H9 (cell line): ENCODE measurements around the gene DYNC2LI1. TPM values are rescaled to one million over a fixed set of nuclear protein-coding genes. Genes with fewer than 3 reads are reported as not detected.

Experiments used
- DNase-seq: peaks from one replicate; pipeline ENCODE4 v3.0.0-alpha.2; 2017
- H2AFZ ChIP-seq: one replicate; pipeline ENCODE4 v1.6.1; 2013; ENCODE audit warnings: mild to moderate bottlenecking, low read length, control low read depth, moderate library complexity
- H2AK5ac ChIP-seq: 2 replicates; pipeline ENCODE4 v1.6.1; 2013; ENCODE audit warnings: low read length, control low read depth, mixed read lengths; ENCODE audit not compliant: insufficient read length
- H2BK120ac ChIP-seq: one replicate; pipeline ENCODE4 v1.6.1; 2013; ENCODE audit warnings: low read depth, mild to moderate bottlenecking, low read length, control low read depth, inconsistent platforms; ENCODE audit not compliant: poor library complexity, severe bottlenecking
- H2BK12ac ChIP-seq: 2 replicates; pipeline ENCODE4 v1.6.1; 2013; ENCODE audit warnings: low read length, control low read depth, mixed read lengths, low read depth; ENCODE audit not compliant: insufficient read length
- H2BK15ac ChIP-seq: 2 replicates; pipeline ENCODE4 v1.6.1; 2013; ENCODE audit warnings: low read depth, low read length, control low read depth
- H2BK20ac ChIP-seq: one replicate; pipeline ENCODE4 v1.6.1; 2013; ENCODE audit warnings: low read depth, mild to moderate bottlenecking, low read length, control low read depth, inconsistent platforms; ENCODE audit not compliant: poor library complexity, severe bottlenecking
- H2BK5ac ChIP-seq: 2 replicates; pipeline ENCODE4 v1.6.1; 2013; ENCODE audit warnings: low read length, control low read depth, mixed read lengths; ENCODE audit not compliant: insufficient read length
- H3K14ac ChIP-seq: 2 replicates; pipeline ENCODE4 v1.6.1; 2013; ENCODE audit warnings: low read length, control low read depth; ENCODE audit not compliant: insufficient read depth
- H3K18ac ChIP-seq: 2 replicates; pipeline ENCODE4 v1.6.1; 2013; ENCODE audit warnings: low read depth, mild to moderate bottlenecking, mixed read lengths, low read length, control low read depth; ENCODE audit not compliant: insufficient read length
- H3K23ac ChIP-seq: 2 replicates; pipeline ENCODE4 v1.6.1; 2013; ENCODE audit warnings: low read length, control low read depth, mixed read lengths, low read depth; ENCODE audit not compliant: insufficient read length
- H3K23me2 ChIP-seq: 2 replicates; pipeline ENCODE4 v1.6.1; 2013; ENCODE audit warnings: low read depth, mild to moderate bottlenecking, mixed read lengths, low read length, control low read depth; ENCODE audit not compliant: insufficient read length, poor library complexity, severe bottlenecking
- H3K27ac ChIP-seq: 2 replicates; pipeline ENCODE4 v1.5.1; 2013; ENCODE audit warnings: low read length, control low read depth, mixed read lengths, low read depth; ENCODE audit not compliant: insufficient read length
- H3K27me3 ChIP-seq: 2 replicates; pipeline ENCODE4 v1.6.1; 2013; ENCODE audit warnings: low read length, control low read depth, inconsistent platforms; ENCODE audit not compliant: insufficient read depth
- H3K4ac ChIP-seq: 2 replicates; pipeline ENCODE4 v1.6.1; 2013; ENCODE audit warnings: low read depth, mild to moderate bottlenecking, control low read depth, inconsistent platforms, low read length, moderate library complexity
- H3K4me1 ChIP-seq: 2 replicates; pipeline ENCODE4 v1.6.1; 2013; ENCODE audit warnings: low read length, control low read depth, inconsistent platforms; ENCODE audit not compliant: insufficient read depth
- H3K4me2 ChIP-seq: 2 replicates; pipeline ENCODE4 v1.6.1; 2013; ENCODE audit warnings: low read length, control low read depth, mixed read lengths; ENCODE audit not compliant: insufficient read length, insufficient read depth
- H3K56ac ChIP-seq: 2 replicates; pipeline ENCODE4 v1.6.1; 2013; ENCODE audit warnings: low read depth, mild to moderate bottlenecking, mixed read lengths, low read length, control low read depth; ENCODE audit not compliant: insufficient read length
- H3K79me1 ChIP-seq: 2 replicates; pipeline ENCODE4 v1.6.1; 2013; ENCODE audit warnings: low read depth, mild to moderate bottlenecking, moderate library complexity, low read length, control low read depth, inconsistent platforms; ENCODE audit not compliant: insufficient read depth, poor library complexity, severe bottlenecking
- H3K79me2 ChIP-seq: 2 replicates; pipeline ENCODE4 v1.6.1; 2013; ENCODE audit warnings: low read length, control low read depth, inconsistent platforms; ENCODE audit not compliant: insufficient read depth
- H3K9ac ChIP-seq: 2 replicates; pipeline ENCODE4 v1.6.1; 2013; ENCODE audit warnings: low read length, control low read depth, mixed read lengths; ENCODE audit not compliant: insufficient read length; ENCODE audit errors: extremely low read depth
- H3K9me3 ChIP-seq: one replicate; pipeline ENCODE4 v1.6.1; 2013; ENCODE audit warnings: low read depth, low read length, inconsistent platforms; ENCODE audit not compliant: control insufficient read depth
- H3T11ph ChIP-seq: one replicate; pipeline ENCODE4 v1.6.1; 2013; ENCODE audit warnings: mild to moderate bottlenecking, low read length, control low read depth, inconsistent platforms
- H4K20me1 ChIP-seq: one replicate; pipeline ENCODE4 v1.6.1; 2013; ENCODE audit not compliant: control insufficient read depth, insufficient read length, insufficient read depth
- H4K5ac ChIP-seq: 2 replicates; pipeline ENCODE4 v1.6.1; 2013; ENCODE audit warnings: low read depth, mild to moderate bottlenecking, mixed read lengths, low read length, control low read depth; ENCODE audit not compliant: insufficient read length
- H4K8ac ChIP-seq: replicated peaks from 2 replicates; pipeline ENCODE4 v1.6.1; 2013; ENCODE audit warnings: low read length, control low read depth, mixed read lengths, low read depth; ENCODE audit not compliant: insufficient read length
- H4K91ac ChIP-seq: 2 replicates; pipeline ENCODE4 v1.6.1; 2013; ENCODE audit warnings: low read depth, mild to moderate bottlenecking, moderate library complexity, mixed read lengths, low read length, control low read depth; ENCODE audit not compliant: insufficient read length
- H3K27ac Mint-ChIP-seq, 3 experiments: 2 replicates in 2 of 3; 3 replicates in 1 of 3; pipeline ENCODE4 v1.8.0; 2020 to 2021; ENCODE audit warnings: mixed read lengths in 3 of 3, mild to moderate bottlenecking in 1 of 3, moderate library complexity in 1 of 3
- H3K27me3 Mint-ChIP-seq: 2 replicates; pipeline ENCODE4 v1.8.0; 2021; ENCODE audit warnings: low read depth, mild to moderate bottlenecking, moderate library complexity, mixed read lengths
- H3K36me3 Mint-ChIP-seq, 3 experiments: 2 replicates in 2 of 3; 3 replicates in 1 of 3; pipeline ENCODE4 v1.8.0; 2020 to 2021; ENCODE audit warnings: low read depth in 3 of 3, mixed read lengths in 3 of 3; ENCODE audit not compliant: insufficient read depth in 1 of 3
- H3K4me1 Mint-ChIP-seq, 2 experiments: 2 replicates each; pipeline ENCODE4 v1.8.0; 2020; ENCODE audit warnings: mixed read lengths in 2 of 2
- H3K4me3 Mint-ChIP-seq, 2 experiments: 2 replicates in 1 of 2; 3 replicates in 1 of 2; pipeline ENCODE4 v1.8.0; 2020 to 2021; ENCODE audit warnings: mild to moderate bottlenecking in 2 of 2, mixed read lengths in 2 of 2, moderate library complexity in 1 of 2
- H3K9me3 Mint-ChIP-seq, 2 experiments: 2 replicates in 1 of 2; 3 replicates in 1 of 2; pipeline ENCODE4 v1.8.0; 2020; ENCODE audit warnings: mild to moderate bottlenecking in 2 of 2, mixed read lengths in 2 of 2, moderate library complexity in 1 of 2
- CTCF ChIP-seq: fragments of 200-600 bp; sonication (generic); conservative IDR thresholded peaks from 3 replicates; pipeline ENCODE4 v1.8.0; 2021; ENCODE audit warnings: antibody characterized with exemption, mild to moderate bottlenecking
- WGBS: extraction: QIAGEN DNeasy Blood & Tissue Kit; methylation state at CpG from one replicate; pipeline ENCODE4 v1.1.7; 2013; ENCODE audit warnings: missing lambda C conversion rate, low lambda C conversion rate, mixed read lengths; ENCODE audit not compliant: insufficient read length; ENCODE audit errors: extremely low coverage; 5-methylcytosine and 5-hydroxymethylcytosine counted together
- total RNA-seq: library from RNA; stranded (reverse); gene quantifications from 2 replicates; pipeline ENCODE4 v1.2.1, GENCODE V29; 2021

The DYNC2LI1 gene
- total RNA-seq, 1 experiment from 2014 or later, result 8.5 TPM

DNA sequence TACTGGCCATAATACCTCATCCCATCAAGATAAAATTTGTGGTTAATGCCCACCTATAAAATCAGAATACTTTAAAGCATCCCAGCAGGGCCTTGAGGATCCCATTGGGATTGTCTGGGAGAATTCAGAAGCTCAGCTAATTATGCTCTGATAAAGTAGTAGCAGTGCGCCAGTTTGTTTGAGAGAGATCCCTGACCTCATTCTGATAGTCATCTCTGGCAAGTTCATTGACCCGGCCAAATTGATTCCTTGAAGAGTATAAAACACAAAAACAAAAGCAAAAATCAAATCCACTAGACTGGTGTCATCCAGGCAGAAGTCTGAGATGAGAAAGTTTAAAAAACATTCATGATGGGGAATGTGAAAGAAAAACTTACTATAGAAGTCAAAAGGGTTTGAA is 50.7 kb downstream of the DYNC2LI1 start:
- no peaks in the 10 kb centered on the region for H3K79me2 ChIP-seq
- no peak overlapping the region for H2AFZ ChIP-seq
- no peak overlapping the region for H3K4me2 ChIP-seq
- H2BK15ac ChIP-seq, result no peak overlapping the region
- Mint-ChIP-seq H3K36me3 (no peaks in the 10 kb centered on the region), H3K27me3 (no peaks in the 10 kb centered on the region; the same call in none of the 2 replicates), H3K27ac (no peak overlapping the region), H3K4me3 (no peak overlapping the region), H3K9me3 (no peaks in the 10 kb centered on the region), H3K4me1 (peaks cover 7 to 8% of the 10 kb centered on the region in 2 experiments)
- no peak for TF ChIP-seq CTCF
- no peaks in the 10 kb centered on the region for H3K4me1 ChIP-seq
- H3K9me3 ChIP-seq, result no peaks in the 10 kb centered on the region
- DNase-seq, result no peak
- no peak overlapping the region for H3K56ac ChIP-seq
- WGBS, result no CpG with 5 or more reads among the region's 2 CpGs
- H2AK5ac ChIP-seq, result no peak overlapping the region
- no peak overlapping the region for H3K27ac ChIP-seq
- H3K23me2 ChIP-seq, result no peaks in the 10 kb centered on the region
- no peak overlapping the region for H3K18ac ChIP-seq
- no peak overlapping the region for H3T11ph ChIP-seq
- H3K27me3 ChIP-seq, result no peaks in the 10 kb centered on the region
- H3K23ac ChIP-seq, result no peak overlapping the region
- no peaks in the 10 kb centered on the region for H4K20me1 ChIP-seq
- H4K91ac ChIP-seq, result no peak overlapping the region
- H2BK12ac ChIP-seq, result no peak overlapping the region
- H2BK120ac ChIP-seq, result no peak overlapping the region
- no peak overlapping the region for H3K9ac ChIP-seq
- H2BK5ac ChIP-seq, result no peak overlapping the region
- H4K5ac ChIP-seq, result no peak overlapping the region
- no peak overlapping the region for H3K14ac ChIP-seq
- no peak overlapping the region for H2BK20ac ChIP-seq
- no peak overlapping the region for H4K8ac ChIP-seq
- no peaks in the 10 kb centered on the region for H3K79me1 ChIP-seq
- H3K4ac ChIP-seq, result no peak overlapping the region
